Retinal pigment epithelial cell (primary cell): ENCODE measurements around the gene APOB.

ENCODE experiments used
- DNase-seq: peaks from one replicate; pipeline ENCODE4 v3.0.0-alpha.2; 2010; ENCODE audit warnings: low read depth
- H3K4me3 ChIP-seq: 2 replicates; pipeline ENCODE4 v1.5.1; 2011; ENCODE audit warnings: mild to moderate bottlenecking, low read length, control low read depth, moderate library complexity
- TF ChIP-seq, protein P1 (sequence below): conservative IDR thresholded peaks from 2 replicates; pipeline ENCODE4 v1.5.1; 2011; ENCODE audit warnings: low read depth, low read length, control low read depth, inconsistent platforms

The APOB gene, protein sequence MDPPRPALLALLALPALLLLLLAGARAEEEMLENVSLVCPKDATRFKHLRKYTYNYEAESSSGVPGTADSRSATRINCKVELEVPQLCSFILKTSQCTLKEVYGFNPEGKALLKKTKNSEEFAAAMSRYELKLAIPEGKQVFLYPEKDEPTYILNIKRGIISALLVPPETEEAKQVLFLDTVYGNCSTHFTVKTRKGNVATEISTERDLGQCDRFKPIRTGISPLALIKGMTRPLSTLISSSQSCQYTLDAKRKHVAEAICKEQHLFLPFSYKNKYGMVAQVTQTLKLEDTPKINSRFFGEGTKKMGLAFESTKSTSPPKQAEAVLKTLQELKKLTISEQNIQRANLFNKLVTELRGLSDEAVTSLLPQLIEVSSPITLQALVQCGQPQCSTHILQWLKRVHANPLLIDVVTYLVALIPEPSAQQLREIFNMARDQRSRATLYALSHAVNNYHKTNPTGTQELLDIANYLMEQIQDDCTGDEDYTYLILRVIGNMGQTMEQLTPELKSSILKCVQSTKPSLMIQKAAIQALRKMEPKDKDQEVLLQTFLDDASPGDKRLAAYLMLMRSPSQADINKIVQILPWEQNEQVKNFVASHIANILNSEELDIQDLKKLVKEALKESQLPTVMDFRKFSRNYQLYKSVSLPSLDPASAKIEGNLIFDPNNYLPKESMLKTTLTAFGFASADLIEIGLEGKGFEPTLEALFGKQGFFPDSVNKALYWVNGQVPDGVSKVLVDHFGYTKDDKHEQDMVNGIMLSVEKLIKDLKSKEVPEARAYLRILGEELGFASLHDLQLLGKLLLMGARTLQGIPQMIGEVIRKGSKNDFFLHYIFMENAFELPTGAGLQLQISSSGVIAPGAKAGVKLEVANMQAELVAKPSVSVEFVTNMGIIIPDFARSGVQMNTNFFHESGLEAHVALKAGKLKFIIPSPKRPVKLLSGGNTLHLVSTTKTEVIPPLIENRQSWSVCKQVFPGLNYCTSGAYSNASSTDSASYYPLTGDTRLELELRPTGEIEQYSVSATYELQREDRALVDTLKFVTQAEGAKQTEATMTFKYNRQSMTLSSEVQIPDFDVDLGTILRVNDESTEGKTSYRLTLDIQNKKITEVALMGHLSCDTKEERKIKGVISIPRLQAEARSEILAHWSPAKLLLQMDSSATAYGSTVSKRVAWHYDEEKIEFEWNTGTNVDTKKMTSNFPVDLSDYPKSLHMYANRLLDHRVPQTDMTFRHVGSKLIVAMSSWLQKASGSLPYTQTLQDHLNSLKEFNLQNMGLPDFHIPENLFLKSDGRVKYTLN (N-terminal part only)

DNA sequence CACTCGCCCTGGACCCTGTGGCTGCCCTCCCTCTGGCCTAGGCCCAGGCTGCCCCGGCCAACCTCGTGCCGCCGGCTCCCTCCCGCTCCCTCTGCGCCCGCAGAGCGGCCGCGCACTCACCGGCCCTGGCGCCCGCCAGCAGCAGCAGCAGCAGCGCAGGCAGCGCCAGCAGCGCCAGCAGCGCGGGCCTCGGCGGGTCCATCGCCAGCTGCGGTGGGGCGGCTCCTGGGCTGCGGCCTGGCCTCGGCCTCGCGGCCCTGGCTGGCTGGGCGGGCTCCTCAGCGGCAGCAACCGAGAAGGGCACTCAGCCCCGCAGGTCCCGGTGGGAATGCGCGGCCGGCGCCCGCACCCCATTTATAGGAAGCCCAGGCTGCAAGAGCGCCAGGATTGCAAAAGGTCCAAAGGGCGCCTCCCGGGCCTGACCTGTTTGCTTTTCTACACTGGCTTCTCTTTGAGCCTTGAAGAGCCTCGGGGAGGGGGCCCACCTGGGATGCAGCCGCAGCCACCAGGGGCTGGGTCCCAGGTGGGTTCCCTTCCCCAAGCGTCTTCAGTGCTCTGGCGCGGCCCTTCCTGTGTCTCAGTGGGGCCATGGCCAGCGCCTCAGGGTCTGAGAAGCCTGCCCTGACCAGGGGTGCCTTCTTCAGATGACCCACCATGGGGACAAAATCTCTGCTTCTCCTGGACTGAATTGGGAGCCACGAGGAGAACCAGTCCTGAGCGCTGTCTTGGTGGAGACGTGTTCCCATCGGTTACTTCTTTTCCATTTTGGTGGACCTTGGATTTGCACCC lies at the start of gene APOB:
APOB (minus strand) TSS at position 330 of the 789 bp plus-strand sequence; CDS start at position 202, 128 bp downstream.
- no peak for DNase-seq
- no peak within 1 kb of the TSS for H3K4me3 ChIP-seq
- TF ChIP-seq, protein P1, sequence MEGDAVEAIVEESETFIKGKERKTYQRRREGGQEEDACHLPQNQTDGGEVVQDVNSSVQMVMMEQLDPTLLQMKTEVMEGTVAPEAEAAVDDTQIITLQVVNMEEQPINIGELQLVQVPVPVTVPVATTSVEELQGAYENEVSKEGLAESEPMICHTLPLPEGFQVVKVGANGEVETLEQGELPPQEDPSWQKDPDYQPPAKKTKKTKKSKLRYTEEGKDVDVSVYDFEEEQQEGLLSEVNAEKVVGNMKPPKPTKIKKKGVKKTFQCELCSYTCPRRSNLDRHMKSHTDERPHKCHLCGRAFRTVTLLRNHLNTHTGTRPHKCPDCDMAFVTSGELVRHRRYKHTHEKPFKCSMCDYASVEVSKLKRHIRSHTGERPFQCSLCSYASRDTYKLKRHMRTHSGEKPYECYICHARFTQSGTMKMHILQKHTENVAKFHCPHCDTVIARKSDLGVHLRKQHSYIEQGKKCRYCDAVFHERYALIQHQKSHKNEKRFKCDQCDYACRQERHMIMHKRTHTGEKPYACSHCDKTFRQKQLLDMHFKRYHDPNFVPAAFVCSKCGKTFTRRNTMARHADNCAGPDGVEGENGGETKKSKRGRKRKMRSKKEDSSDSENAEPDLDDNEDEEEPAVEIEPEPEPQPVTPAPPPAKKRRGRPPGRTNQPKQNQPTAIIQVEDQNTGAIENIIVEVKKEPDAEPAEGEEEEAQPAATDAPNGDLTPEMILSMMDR: no peak

DNA sequence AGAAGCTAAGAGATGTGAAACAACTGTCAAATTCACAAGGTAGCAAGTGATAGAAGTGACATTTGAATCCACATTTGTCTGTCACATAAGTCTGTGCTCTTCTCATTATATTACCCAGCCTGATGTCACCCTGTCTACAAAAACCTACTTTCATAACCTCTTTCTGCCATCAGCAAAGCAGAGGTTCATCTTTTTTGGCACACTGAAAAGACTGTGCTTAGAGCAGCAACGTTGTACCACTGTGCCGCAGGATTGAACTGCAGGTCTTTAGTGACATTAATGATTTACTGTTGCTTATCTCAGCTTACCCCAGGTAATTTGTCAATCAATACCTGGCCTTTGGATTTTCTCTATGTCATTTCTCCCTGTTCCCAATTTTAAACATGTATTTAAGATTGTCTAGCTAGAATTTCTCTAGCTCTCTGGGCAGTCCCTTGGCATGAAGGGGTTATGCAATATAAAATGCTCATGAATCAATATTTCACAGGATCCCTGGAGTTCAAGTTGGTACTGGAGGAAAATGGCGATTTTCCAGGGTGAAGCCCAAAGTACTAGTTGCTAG lies 48.5 kb upstream of the APOB start:
- no peak overlapping the region for H3K4me3 ChIP-seq
- no peak for DNase-seq
- TF ChIP-seq, protein P1: no peak

DNA sequence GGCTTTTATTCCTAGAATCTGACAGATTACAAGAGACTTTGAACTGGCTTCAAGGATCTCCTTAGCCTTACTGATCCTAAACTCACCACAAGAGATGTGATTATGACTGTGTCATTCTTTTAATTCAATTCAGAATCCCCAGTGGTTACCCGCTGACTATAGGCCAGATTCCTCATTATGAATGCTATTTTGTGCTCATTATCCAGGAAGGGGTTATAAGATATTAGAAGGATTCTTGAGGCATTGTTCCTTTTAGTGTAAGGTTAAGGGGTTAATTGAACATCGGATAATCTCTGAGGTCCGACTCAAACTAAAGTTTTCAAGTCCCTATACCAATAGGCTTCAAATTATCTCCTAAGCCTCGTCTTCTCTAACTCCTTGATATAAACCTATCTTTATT lies 40.5 kb upstream of the APOB start:
- no peak for DNase-seq
- TF ChIP-seq, protein P1: no peak
- no peak overlapping the region for H3K4me3 ChIP-seq

DNA sequence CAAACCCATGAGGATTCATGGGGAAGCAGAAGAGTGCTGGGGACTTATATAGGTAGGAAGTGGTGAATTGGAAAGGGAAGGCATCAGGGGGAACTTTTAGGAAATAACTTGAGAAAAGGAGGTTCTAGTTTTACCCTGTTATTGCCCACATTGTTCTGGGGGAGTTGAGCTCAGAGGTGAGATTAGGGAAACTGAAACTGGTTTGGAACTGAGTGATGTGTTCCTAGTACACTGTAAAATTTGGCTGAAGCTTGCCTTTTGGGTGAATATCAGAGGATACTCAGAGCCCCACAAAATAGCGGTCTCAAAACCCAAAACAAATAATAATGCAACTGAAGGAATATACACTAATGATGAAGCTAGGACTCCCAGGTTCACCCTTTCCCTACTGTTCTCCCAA lies 39.6 kb upstream of the APOB start:
- H3K4me3 ChIP-seq: no peak overlapping the region
- TF ChIP-seq, protein P1: no peak
- no peak for DNase-seq

DNA sequence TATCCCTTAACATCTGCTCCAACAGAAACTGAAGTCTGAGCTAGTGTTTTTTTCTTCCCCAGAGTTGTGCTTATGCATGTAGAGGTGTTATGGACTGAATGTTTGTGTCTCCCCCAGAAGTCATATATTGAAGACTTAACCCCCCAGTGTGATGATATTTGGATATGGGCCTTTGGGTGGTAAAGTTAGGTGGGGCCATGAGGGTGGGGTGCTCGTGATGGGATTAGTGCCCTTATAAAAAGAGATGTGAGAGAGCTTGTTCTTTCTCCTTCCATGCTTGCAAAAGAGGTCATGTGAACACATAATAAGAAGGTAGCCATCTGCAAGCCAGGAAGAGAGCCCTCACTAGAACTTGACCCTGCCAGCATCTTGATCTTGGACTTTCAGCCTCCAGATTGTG lies 34.4 kb upstream of the APOB start:
- TF ChIP-seq, protein P1: no peak
- no peak for DNase-seq

More for the DNA sequence above, 34.4 kb upstream of the APOB start:
- no peak overlapping the region for H3K4me3 ChIP-seq
